KMS-11 (cell line): ENCODE measurements around the gene RAB4B.
"Not testable (repeated sequence)": the region's sequence is repeated elsewhere in the genome, so short reads cannot be mapped to it uniquely, and the experiment has no call there.

Experiments used
- H2AFZ ChIP-seq: fragments of 200-600 bp; sonication (generic); 2 replicates; pipeline ENCODE4 v1.6.1; 2016; ENCODE audit warnings: antibody characterized with exemption, mixed run types, low read depth
- H3K27ac ChIP-seq: fragments of 200-600 bp; sonication (generic); 2 replicates; pipeline ENCODE4 v1.6.1; 2016; ENCODE audit warnings: mild to moderate bottlenecking, mixed run types
- H3K27me3 ChIP-seq: fragments of 200-600 bp; sonication (generic); 2 replicates; pipeline ENCODE4 v1.6.1; 2017; ENCODE audit warnings: mild to moderate bottlenecking, low read depth, mixed run types, moderate library complexity; ENCODE audit not compliant: insufficient read depth
- H3K36me3 ChIP-seq: fragments of 200-600 bp; sonication (generic); 2 replicates; pipeline ENCODE4 v1.6.1; 2017; ENCODE audit warnings: mild to moderate bottlenecking, mixed run types; ENCODE audit not compliant: insufficient read depth
- H3K4me1 ChIP-seq: fragments of 200-600 bp; sonication (generic); 2 replicates; pipeline ENCODE4 v1.6.1; 2016; ENCODE audit warnings: mild to moderate bottlenecking, low read depth, mixed run types; ENCODE audit not compliant: poor library complexity, severe bottlenecking
- H3K4me2 ChIP-seq: fragments of 200-600 bp; sonication (generic); 2 replicates; pipeline ENCODE4 v1.7.0; 2016; ENCODE audit warnings: mild to moderate bottlenecking, mixed run types
- H3K4me3 ChIP-seq: fragments of 200-600 bp; sonication (generic); IDR thresholded peaks from 2 replicates; pipeline ENCODE4 v1.6.1; 2017; ENCODE audit warnings: low read depth, low read length, mixed read lengths; ENCODE audit not compliant: insufficient read depth
- H3K79me2 ChIP-seq: fragments of 200-600 bp; sonication (generic); 2 replicates; pipeline ENCODE4 v1.6.1; 2016; ENCODE audit warnings: low read depth, mixed run types; ENCODE audit not compliant: insufficient read depth
- H3K9ac ChIP-seq: fragments of 200-600 bp; sonication (generic); 2 replicates; pipeline ENCODE4 v1.6.1; 2016; ENCODE audit warnings: mild to moderate bottlenecking, mixed run types
- H4K20me1 ChIP-seq: fragments of 200-600 bp; sonication (generic); 2 replicates; pipeline ENCODE4 v1.6.1; 2016; ENCODE audit warnings: mild to moderate bottlenecking, mixed run types; ENCODE audit not compliant: insufficient read depth
- TF ChIP-seq, protein P1 (sequence below): fragments of 200-600 bp; sonication (generic); conservative IDR thresholded peaks from 2 replicates; pipeline ENCODE4 v1.6.1; 2017; ENCODE audit warnings: low read depth, mild to moderate bottlenecking, antibody characterized with exemption, low read length, moderate library complexity, mixed read lengths

Gene RAB4B

GRCh38 chr19:40759352-40759751 is 18.7 kb upstream of the RAB4B start:
- TF ChIP-seq, protein P1, sequence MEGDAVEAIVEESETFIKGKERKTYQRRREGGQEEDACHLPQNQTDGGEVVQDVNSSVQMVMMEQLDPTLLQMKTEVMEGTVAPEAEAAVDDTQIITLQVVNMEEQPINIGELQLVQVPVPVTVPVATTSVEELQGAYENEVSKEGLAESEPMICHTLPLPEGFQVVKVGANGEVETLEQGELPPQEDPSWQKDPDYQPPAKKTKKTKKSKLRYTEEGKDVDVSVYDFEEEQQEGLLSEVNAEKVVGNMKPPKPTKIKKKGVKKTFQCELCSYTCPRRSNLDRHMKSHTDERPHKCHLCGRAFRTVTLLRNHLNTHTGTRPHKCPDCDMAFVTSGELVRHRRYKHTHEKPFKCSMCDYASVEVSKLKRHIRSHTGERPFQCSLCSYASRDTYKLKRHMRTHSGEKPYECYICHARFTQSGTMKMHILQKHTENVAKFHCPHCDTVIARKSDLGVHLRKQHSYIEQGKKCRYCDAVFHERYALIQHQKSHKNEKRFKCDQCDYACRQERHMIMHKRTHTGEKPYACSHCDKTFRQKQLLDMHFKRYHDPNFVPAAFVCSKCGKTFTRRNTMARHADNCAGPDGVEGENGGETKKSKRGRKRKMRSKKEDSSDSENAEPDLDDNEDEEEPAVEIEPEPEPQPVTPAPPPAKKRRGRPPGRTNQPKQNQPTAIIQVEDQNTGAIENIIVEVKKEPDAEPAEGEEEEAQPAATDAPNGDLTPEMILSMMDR = no peak
- peaks cover 41% of the 10 kb centered on the region for H3K79me2 ChIP-seq
- no peak overlapping the region for H3K4me2 ChIP-seq
- no peak overlapping the region for H3K4me3 ChIP-seq
- H3K36me3 ChIP-seq = peaks cover 45% of the 10 kb centered on the region; the same call in 1 of the 2 replicates
- no peak overlapping the region for H3K27ac ChIP-seq
- no peak overlapping the region for H2AFZ ChIP-seq
- peaks cover 19% of the 10 kb centered on the region for H4K20me1 ChIP-seq
- no peaks in the 10 kb centered on the region for H3K27me3 ChIP-seq
- peaks cover 22% of the 10 kb centered on the region for H3K4me1 ChIP-seq
- H3K9ac ChIP-seq = no peak overlapping the region

- TF ChIP-seq, protein P1 = no peak
- Histone ChIP-seq H3K4me2 (no peak overlapping the region), H3K4me1 (peaks cover 3% of the 10 kb centered on the region), H3K36me3 (peaks cover 54% of the 10 kb centered on the region; the same call in 1 of the 2 replicates), H4K20me1 (0 out of 2 replicates have a peak, but pooled peaks cover 4% of the 10 kb centered on the region), H3K9ac (no peak overlapping the region), H3K27ac (no peak overlapping the region), H2AFZ (no peak overlapping the region), H3K4me3 (no peak overlapping the region), H3K27me3 (no peaks in the 10 kb centered on the region), H3K79me2 (peaks cover 8% of the 10 kb centered on the region; the same call in 1 of the 2 replicates)
These were observed 15.1 kb upstream of the RAB4B start for GRCh38 chr19:40762754-40763470.

- peaks cover 50% of the 10 kb centered on the region; the same call in 1 of the 2 replicates for H3K36me3 ChIP-seq
- H3K27me3 ChIP-seq = no peaks in the 10 kb centered on the region
- H4K20me1 ChIP-seq = 0 out of 2 replicates have a peak, but pooled peaks cover 4% of the 10 kb centered on the region
- H2AFZ ChIP-seq = no peak overlapping the region
- H3K79me2 ChIP-seq = peaks cover 2% of the 10 kb centered on the region; the same call in 1 of the 2 replicates
- H3K27ac ChIP-seq = no peak overlapping the region
- H3K4me2 ChIP-seq = no peak overlapping the region
- peaks cover 5% of the 10 kb centered on the region for H3K4me1 ChIP-seq
- H3K9ac ChIP-seq = no peak overlapping the region
- H3K4me3 ChIP-seq = no peak overlapping the region
- TF ChIP-seq, protein P1 = no peak
These were observed 14.5 kb upstream of the RAB4B start for GRCh38 chr19:40763526-40763925.

DNA sequence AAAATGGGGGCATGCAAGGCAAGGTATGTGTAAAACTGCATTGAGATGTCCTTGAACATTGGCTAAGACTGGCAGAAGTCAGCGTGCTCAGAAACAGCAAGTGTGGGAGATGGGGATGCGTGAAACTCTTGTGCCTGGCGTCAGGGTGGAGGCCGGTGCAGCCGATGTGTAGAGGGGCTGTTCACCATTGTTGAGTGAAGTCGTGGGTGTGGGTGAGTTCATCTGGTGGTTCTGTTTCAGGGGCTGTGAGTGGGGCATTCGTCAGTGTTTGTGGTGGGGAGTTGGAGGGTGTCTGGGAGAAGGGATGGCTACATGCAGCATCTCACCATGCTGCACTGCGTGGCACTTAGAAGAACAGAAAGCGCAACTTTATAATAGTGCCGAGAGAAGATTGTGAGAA is 14.1 kb upstream of the RAB4B start:
- TF ChIP-seq, protein P1 = no peak
- no peaks in the 10 kb centered on the region for H3K79me2 ChIP-seq
- H4K20me1 ChIP-seq = 0 out of 2 replicates have a peak, but pooled peaks cover 4% of the 10 kb centered on the region
- H3K4me1 ChIP-seq = peaks cover 10% of the 10 kb centered on the region
- H2AFZ ChIP-seq = no peak overlapping the region
- H3K27me3 ChIP-seq = no peaks in the 10 kb centered on the region
- H3K9ac ChIP-seq = no peak overlapping the region
- H3K36me3 ChIP-seq = peaks cover 50% of the 10 kb centered on the region; the same call in 1 of the 2 replicates
- no peak overlapping the region for H3K4me2 ChIP-seq
- H3K27ac ChIP-seq = no peak overlapping the region
- H3K4me3 ChIP-seq = no peak overlapping the region

DNA sequence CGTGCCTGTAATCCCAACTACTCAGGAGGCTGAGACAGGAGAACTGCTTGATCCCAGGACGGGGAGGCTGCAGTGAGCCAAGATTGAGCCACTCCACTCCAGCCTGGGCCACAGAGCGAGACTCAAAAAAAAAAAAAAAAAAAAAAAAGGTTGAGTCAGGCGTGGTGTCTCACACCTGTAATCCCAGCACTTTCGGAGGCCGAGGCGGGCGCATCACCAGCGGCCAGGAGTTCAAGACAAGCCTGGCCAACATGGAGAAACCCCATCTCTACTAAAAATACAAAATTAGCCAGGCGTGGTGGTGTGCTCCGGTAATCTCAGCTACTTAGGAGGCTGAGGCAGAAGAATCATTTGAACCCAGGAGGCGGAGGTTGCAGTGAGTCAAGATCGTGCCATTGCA is 11.7 kb upstream of the RAB4B start:
- not testable (repeated sequence) for H4K20me1 ChIP-seq, H3K27ac ChIP-seq, H2AFZ ChIP-seq, H3K4me1 ChIP-seq, H3K4me2 ChIP-seq, H3K79me2 ChIP-seq, H3K4me3 ChIP-seq, H3K9ac ChIP-seq, H3K27me3 ChIP-seq
- H3K36me3 ChIP-seq = peaks cover 34% of the 10 kb centered on the region; the same call in 1 of the 2 replicates
